ENCODE measurements around the gene TCF21. TPM values are rescaled to one million over a fixed set of nuclear protein-coding genes. Genes with fewer than 3 reads are reported as not detected.

Gene TCF21
- total RNA-seq, 2 donors from 2014 or later, result 4.9 to 9.7 TPM

DNA sequence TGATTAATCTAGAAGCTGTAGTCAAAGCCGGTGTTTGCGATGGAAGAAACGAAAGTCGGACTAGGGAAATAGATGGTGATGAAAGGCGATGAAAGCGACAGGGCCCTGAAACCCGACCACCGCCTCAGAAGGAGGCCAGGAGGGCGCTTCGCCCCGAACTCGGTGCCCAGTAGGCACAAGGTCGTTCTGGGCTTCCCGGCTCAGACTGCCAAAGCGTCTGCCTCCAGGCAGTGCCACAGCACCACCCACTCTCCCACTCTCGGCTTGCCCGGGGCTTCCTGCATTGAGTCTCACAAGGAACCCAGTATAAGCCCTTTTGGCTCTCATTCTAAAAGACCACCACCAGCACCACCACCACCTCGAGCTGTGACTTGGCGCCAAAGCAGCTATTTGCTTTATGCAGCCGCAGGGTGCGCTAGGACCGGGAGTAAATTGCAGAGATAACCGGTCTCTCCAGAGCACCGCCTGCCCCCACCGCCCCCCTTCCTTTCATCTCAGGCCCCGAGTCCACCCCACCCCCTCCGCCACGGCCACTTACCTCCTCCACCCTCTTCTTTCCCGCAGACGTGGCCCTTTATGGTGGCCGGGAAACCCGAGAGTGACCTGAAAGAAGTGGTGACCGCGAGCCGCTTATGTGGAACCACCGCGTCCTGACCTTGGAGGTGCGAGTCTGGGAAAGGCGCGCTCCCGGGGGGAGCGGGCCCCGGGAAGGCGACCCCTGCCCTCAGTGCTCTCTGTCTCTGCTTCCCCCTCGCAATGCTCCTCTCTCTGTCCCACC, 2.4 kb downstream of the TCF21 start:
- no peak for TF ChIP-seq POLR2A (IDR thresholded peaks at IDR 0.05)
- TF ChIP-seq, protein P1, sequence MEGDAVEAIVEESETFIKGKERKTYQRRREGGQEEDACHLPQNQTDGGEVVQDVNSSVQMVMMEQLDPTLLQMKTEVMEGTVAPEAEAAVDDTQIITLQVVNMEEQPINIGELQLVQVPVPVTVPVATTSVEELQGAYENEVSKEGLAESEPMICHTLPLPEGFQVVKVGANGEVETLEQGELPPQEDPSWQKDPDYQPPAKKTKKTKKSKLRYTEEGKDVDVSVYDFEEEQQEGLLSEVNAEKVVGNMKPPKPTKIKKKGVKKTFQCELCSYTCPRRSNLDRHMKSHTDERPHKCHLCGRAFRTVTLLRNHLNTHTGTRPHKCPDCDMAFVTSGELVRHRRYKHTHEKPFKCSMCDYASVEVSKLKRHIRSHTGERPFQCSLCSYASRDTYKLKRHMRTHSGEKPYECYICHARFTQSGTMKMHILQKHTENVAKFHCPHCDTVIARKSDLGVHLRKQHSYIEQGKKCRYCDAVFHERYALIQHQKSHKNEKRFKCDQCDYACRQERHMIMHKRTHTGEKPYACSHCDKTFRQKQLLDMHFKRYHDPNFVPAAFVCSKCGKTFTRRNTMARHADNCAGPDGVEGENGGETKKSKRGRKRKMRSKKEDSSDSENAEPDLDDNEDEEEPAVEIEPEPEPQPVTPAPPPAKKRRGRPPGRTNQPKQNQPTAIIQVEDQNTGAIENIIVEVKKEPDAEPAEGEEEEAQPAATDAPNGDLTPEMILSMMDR (IDR thresholded peaks at IDR 0.05), result no peak
- no peak for TF ChIP-seq POLR2AphosphoS5 (IDR thresholded peaks at IDR 0.05)
- peak overlapping the region; percentile 76 to 83 for H3K27ac ChIP-seq
- no peaks in the 10 kb centered on the region for H3K9me3 ChIP-seq
- peak overlapping the region; percentile 27 to 37 for H3K4me3 ChIP-seq
- 3% methylated on average over 45 of the region's 45 CpGs for WGBS
- peaks cover 22% of the 10 kb centered on the region for H3K27me3 ChIP-seq (replicated peaks; ENCODE audit: insufficient read depth)
- intact Hi-C loops (cut with DNase I), result loop anchor here (2.0 to 10.0 kb wide), 3 partner anchors 25 to 1077 kb away; partner anchors contain the start of genes EYA4 and RPS12
- no peaks in the 10 kb centered on the region for H3K36me3 ChIP-seq
- DNase-seq (ENCODE audit: low spot score), result no peak
- H3K4me1 ChIP-seq (replicated peaks), result no peaks in the 10 kb centered on the region

DNA sequence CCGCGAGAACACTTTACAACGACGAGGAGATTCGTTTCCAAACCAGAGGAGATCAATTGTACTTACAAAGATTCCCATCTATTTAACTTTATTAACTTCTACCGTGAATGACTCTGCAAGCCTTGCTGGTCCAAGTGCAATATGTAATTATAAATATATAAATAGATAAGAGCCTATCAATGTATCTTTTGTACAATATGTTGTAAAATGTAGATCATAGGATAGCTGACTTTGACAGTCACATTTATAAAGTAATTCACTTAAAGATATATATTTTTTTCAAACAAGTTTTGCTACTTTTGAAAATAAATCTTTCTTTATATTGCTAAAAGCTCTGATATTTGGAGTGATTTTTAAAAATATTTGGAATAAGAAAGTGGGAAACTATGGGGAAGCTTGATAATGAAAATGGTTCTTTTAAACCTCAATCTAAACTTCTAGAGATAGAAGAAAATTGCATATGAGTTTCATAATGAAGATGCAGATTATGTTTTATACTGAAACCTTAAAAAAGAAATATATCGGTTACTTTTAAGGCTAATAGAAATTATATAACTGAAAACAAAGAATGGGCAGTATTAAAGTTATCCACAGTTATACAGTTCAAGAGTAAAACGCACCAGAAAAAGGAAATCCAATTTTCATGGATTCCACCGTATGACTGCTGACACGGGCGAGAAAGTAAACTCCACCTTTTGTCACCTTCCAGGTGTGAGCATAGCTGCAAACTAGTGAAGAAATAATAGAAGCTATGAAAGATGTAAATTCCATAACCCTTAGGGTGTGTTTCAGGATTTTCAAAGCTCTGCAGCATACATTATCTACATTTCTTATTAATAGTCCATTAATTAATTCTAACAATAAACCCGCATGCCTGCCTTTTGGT, 3.3 kb downstream of the TCF21 start:
- H3K27ac ChIP-seq, result peak overlapping the region; percentile 76 to 83
- 10% methylated on average over 12 of the region's 12 CpGs for WGBS
- intact Hi-C loops (cut with DNase I), result loop anchor here (2.0 to 10.0 kb wide), 3 partner anchors 25 to 1077 kb away; partner anchors contain the start of genes EYA4 and RPS12
- no peaks in the 10 kb centered on the region for H3K9me3 ChIP-seq
- H3K4me1 ChIP-seq (replicated peaks), result no peaks in the 10 kb centered on the region
- DNase-seq (ENCODE audit: low spot score), result no peak
- H3K27me3 ChIP-seq (replicated peaks; ENCODE audit: insufficient read depth), result peaks cover 22% of the 10 kb centered on the region
- H3K4me3 ChIP-seq, result peak overlapping the region; percentile 27 to 37
- no peaks in the 10 kb centered on the region for H3K36me3 ChIP-seq
- TF ChIP-seq POLR2AphosphoS5 (IDR thresholded peaks at IDR 0.05) (no peak), POLR2A (IDR thresholded peaks at IDR 0.05) (no peak)
- TF ChIP-seq, protein P1 (IDR thresholded peaks at IDR 0.05), result no peak

DNA sequence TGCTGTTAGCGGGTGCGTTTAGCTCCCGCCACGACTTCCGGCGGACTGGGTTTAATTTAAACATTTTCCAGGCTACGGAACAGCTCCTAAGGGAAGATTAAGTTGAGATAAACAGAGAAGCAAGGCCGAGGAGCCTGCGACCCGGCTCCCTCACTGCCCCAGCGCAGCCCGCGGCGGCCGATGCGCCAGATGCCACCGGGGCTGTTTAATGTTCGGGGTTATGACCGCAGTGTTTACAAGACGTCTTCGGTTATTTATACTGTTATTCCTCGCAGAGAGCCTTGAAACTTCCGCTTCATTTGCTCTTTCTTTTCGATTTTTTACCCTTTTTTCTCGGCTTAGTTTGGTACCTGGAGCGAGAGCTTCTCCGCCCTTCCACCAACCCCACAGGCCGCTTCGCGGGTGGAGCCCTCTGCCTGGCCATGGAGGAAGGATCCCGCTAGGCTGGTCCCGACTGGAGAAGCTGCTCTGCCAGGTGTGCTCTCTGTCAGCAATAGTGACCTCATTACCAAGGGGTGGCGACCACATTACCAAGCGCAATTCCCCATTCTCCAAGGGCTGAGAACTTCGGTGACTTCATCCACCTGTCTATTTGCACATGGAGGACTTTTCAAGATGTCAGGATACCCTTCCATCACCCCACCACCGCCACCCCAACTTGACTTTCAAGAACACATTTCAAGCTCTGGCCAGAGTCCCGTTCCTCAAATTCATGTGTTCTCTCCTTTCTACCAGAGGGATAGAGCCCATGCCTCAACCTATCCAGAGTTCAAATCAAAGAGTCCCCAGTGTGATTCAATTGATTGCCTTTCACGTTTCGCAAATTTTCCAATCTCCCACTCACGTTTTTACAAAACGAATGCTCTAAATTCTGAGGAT, 4.1 kb downstream of the TCF21 start:
- intact Hi-C loops (cut with DNase I), result loop anchor here (10.0 kb wide), 2 partner anchors 648 to 1078 kb away; partner anchors contain the start of genes EYA4 and RPS12
- Histone ChIP-seq H3K4me1 (replicated peaks) (no peaks in the 10 kb centered on the region), H3K9me3 (no peaks in the 10 kb centered on the region), H3K27me3 (replicated peaks; ENCODE audit: insufficient read depth) (peaks cover 22% of the 10 kb centered on the region), H3K27ac (peak overlapping the region; percentile 55), H3K4me3 (peak overlapping the region; percentile 4 to 14), H3K36me3 (no peaks in the 10 kb centered on the region)
- 8% methylated on average over 41 of the region's 41 CpGs for WGBS
- TF ChIP-seq, protein P1 (IDR thresholded peaks at IDR 0.05), result no peak
- TF ChIP-seq POLR2A (IDR thresholded peaks at IDR 0.05) (no peak), POLR2AphosphoS5 (IDR thresholded peaks at IDR 0.05) (no peak)
- no peak for DNase-seq (ENCODE audit: low spot score)

DNA sequence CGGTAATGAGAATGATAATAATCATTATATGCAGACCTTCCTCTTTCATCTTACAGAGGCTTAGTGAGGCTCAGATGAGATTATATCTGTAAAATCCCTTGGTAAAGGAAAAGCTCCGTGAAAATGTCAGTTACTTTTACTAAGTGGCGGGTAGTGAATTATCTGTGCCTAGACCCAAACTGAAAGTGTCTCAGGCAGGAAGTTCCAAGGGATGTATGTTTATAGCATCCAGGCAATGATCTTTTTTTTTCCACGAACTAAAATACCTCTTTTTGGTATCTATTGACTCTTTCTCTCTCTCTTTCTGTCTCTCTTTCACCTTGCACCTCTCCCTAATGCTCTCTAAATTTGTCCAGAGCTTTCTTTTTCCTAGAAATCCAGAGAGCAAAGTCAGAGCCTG, 5.0 kb downstream of the TCF21 start:
- H3K27ac ChIP-seq, result peak overlapping the region; percentile 55

More for the DNA sequence above, 5.0 kb downstream of the TCF21 start:
- intact Hi-C loops (cut with DNase I), result loop anchor here (10.0 kb wide), 2 partner anchors 649 to 1079 kb away; partner anchors contain the start of genes EYA4 and RPS12
- Histone ChIP-seq H3K27me3 (replicated peaks; ENCODE audit: insufficient read depth) (peaks cover 22% of the 10 kb centered on the region), H3K9me3 (no peaks in the 10 kb centered on the region), H3K36me3 (no peaks in the 10 kb centered on the region), H3K4me1 (replicated peaks) (no peaks in the 10 kb centered on the region), H3K4me3 (no peak overlapping the region)
- no peak for TF ChIP-seq POLR2A (IDR thresholded peaks at IDR 0.05)
- WGBS, result 19% methylated on average over 4 of the region's 4 CpGs
- no peak for DNase-seq (ENCODE audit: low spot score)
